K562 (cell line): ENCODE results near the gene SLC35B1. TPM values are rescaled to one million over a fixed set of nuclear protein-coding genes. Genes with fewer than 3 reads are reported as not detected.

ENCODE experiments used
- CBX3 ChIP-seq, 2 experiments: IDR thresholded peaks; 1 replicate in 1 of 2; 2 replicates in 1 of 2; pipeline ENCODE4 v1.6.1; 2012; ENCODE audit warnings: inconsistent platforms in 2 of 2, low read length in 2 of 2, borderline replicate concordance in 1 of 2, control low read depth in 1 of 2
- CREB5 ChIP-seq: fragments of 250-450 bp; sonication (Bioruptor Pico); IDR thresholded peaks from 2 replicates; pipeline ENCODE4 v1.5.0; 2020; ENCODE audit warnings: mild to moderate bottlenecking
- GTF2A2 ChIP-seq: IDR thresholded peaks from 2 replicates; pipeline ENCODE4 v1.6.1; 2016; ENCODE audit warnings: mild to moderate bottlenecking, missing genetic modification characterization, missing compliant biosample characterization
- HDAC3 ChIP-seq: fragments of 450-650 bp; IDR thresholded peaks from 2 replicates; pipeline ENCODE4 v1.6.1; 2018; ENCODE audit warnings: borderline replicate concordance, mild to moderate bottlenecking, moderate library complexity; ENCODE audit not compliant: partially characterized antibody
- JUN ChIP-seq, 2 experiments: sonication (generic) in 1 of 2; formaldehyde crosslinking in 1 of 2; IDR thresholded peaks; 2 replicates each; pipeline versions ENCODE4 v1.6.1 to v1.8.0; 2012 to 2022; ENCODE audit warnings: borderline replicate concordance in 2 of 2, mild to moderate bottlenecking in 2 of 2, improper control_type of control experiment in 1 of 2, low read depth in 1 of 2, low read length in 1 of 2, missing genetic modification reagents in 1 of 2
- MBD1 ChIP-seq: fragments of 250-450 bp; sonication (Bioruptor Pico); IDR thresholded peaks from 2 replicates; pipeline ENCODE4 v1.8.0; 2022; ENCODE audit warnings: inconsistent platforms
- MCM2 ChIP-seq: fragments of 450-650 bp; IDR thresholded peaks from 2 replicates; pipeline ENCODE4 v1.6.1; 2017; ENCODE audit warnings: low read depth, mild to moderate bottlenecking
- MIER1 ChIP-seq: fragments of 450-650 bp; IDR thresholded peaks from 2 replicates; pipeline ENCODE4 v1.6.1; 2016; ENCODE audit warnings: antibody characterized with exemption, mild to moderate bottlenecking, low read depth
- MTA2 ChIP-seq: fragments of 450-650 bp; IDR thresholded peaks from 2 replicates; pipeline ENCODE4 v1.6.1; 2016; ENCODE audit warnings: low read depth
- POU5F1 ChIP-seq: fragments of 150-350 bp; IDR thresholded peaks from 2 replicates; pipeline ENCODE4 v1.6.1; 2014; ENCODE audit warnings: borderline replicate concordance, low read length, low read depth, mild to moderate bottlenecking; ENCODE audit not compliant: partially characterized antibody
- RBM25 ChIP-seq: fragments of 200-400 bp; formaldehyde crosslinking; IDR thresholded peaks from 2 replicates; pipeline ENCODE4 v1.6.1; 2018; ENCODE audit warnings: low read length, low read depth, moderate library complexity; ENCODE audit not compliant: severe bottlenecking
- RFX5 ChIP-seq: IDR thresholded peaks from 2 replicates; pipeline ENCODE4 v1.6.1; 2011; ENCODE audit warnings: low read depth, mild to moderate bottlenecking, improper control_type of control experiment, low read length
- SIX5 ChIP-seq, 2 experiments: IDR thresholded peaks; 2 replicates each; pipeline ENCODE4 v1.6.1; 2011; ENCODE audit warnings: low read length in 2 of 2, borderline replicate concordance in 1 of 2, low read depth in 1 of 2, mild to moderate bottlenecking in 1 of 2, moderate library complexity in 1 of 2; ENCODE audit not compliant: insufficient read depth in 1 of 2
- SMC3 ChIP-seq: conservative IDR thresholded peaks from 2 replicates; pipeline ENCODE4 v1.6.1; 2011; ENCODE audit warnings: low read depth, low read length, improper control_type of control experiment; ENCODE audit not compliant: insufficient read depth
- SRSF1 ChIP-seq: fragments of 200-400 bp; formaldehyde crosslinking; IDR thresholded peaks from 2 replicates; pipeline ENCODE4 v1.6.1; 2017; ENCODE audit warnings: mild to moderate bottlenecking, low read depth, low read length, moderate library complexity
- TARDBP ChIP-seq: fragments of 450-650 bp; IDR thresholded peaks from 2 replicates; pipeline ENCODE4 v1.6.1; 2016
- TFAM ChIP-seq: fragments of 250-450 bp; sonication (Bioruptor Pico); conservative IDR thresholded peaks from 2 replicates; pipeline ENCODE4 v1.5.0; 2021; ENCODE audit warnings: mild to moderate bottlenecking, moderate library complexity
- ZHX1 ChIP-seq: fragments of 150-350 bp; conservative IDR thresholded peaks from 2 replicates; pipeline ENCODE4 v1.6.1; 2014; ENCODE audit warnings: low read length
- ZNF282 ChIP-seq: sonication (generic); formaldehyde crosslinking; IDR thresholded peaks from 2 replicates; pipeline ENCODE4 v1.8.1; 2023; ENCODE audit warnings: missing genetic modification reagents
- ZNF324 ChIP-seq: fragments of 250-450 bp; sonication (Bioruptor Pico); IDR thresholded peaks from 2 replicates; pipeline ENCODE4 v1.4.0; 2020; ENCODE audit warnings: mild to moderate bottlenecking
- ZNF41 ChIP-seq: fragments of 250-450 bp; sonication (Bioruptor Pico); conservative IDR thresholded peaks from 2 replicates; pipeline ENCODE4 v1.4.0; 2020; ENCODE audit warnings: mild to moderate bottlenecking
- ZNF76 ChIP-seq: fragments of 250-450 bp; sonication (Bioruptor Pico); IDR thresholded peaks from 2 replicates; pipeline ENCODE4 v1.4.0; 2020; ENCODE audit warnings: mild to moderate bottlenecking, moderate library complexity, borderline replicate concordance
- polyA plus RNA-seq, 8 experiments: library from polyadenylated mRNA; depleted of rRNA in 4 of 8; stranded (reverse) in 5 of 8; unstranded in 3 of 8; fragments of >200 nt; fragmentation: Nextera tagmentation in 2 of 8; fragmentation: Illumina TruSeq in 1 of 8; extraction: Ambion mirVana in 2 of 8; extraction: Trizol in 1 of 8; gene quantifications; 2 replicates each; pipeline versions ENCODE4 v1.2.1 to v1.2.3, GENCODE V29; 2011 to 2014; ENCODE audit warnings: inconsistent platforms in 1 of 8, missing spikeins in 1 of 8
- total RNA-seq, 7 experiments: library from RNA; depleted of rRNA in 6 of 7; stranded (reverse); fragments of >200 nt in 6 of 7; fragmentation: Illumina TruSeq in 2 of 7; extraction: Trizol in 2 of 7; gene quantifications; 2 replicates each; pipeline versions ENCODE4 v1.2.1 to v1.2.3, GENCODE V29; 2011 to 2021; ENCODE audit warnings: low replicate concordance in 1 of 7
- TF ChIP-seq, protein P1 (sequence below): sonication (generic); formaldehyde crosslinking; IDR thresholded peaks from 2 replicates; pipeline ENCODE4 v1.8.1; 2023; ENCODE audit warnings: mild to moderate bottlenecking, missing genetic modification reagents, moderate library complexity

SLC35B1 gene
- total and polyA plus RNA-seq, 9 of the 15 experiments (the other 6 are each of a cell fraction or from before 2014, with no cell fraction given) = 51.4 to 87.9 (median 66.3) TPM

GRCh38 chr17:49742166-49742638 lies 34.4 kb upstream of the SLC35B1 start (continued):
- TF ChIP-seq ZNF41 (CRISPR knock-in tag) (no peak), TFAM (CRISPR knock-in tag) (no peak), CBX3 (IDR thresholded peaks at IDR 0.05; ENCODE audit: borderline replicate concordance in 1 of 2, low read length in 2 of 2) (no peak), ZHX1 (no peak), ZNF282 (CRISPR knock-in tag) (no peak), SRSF1 (no peak), GTF2A2 (tag) (no peak), SMC3 (no peak), RFX5 (no peak), MTA2 (no peak), ZNF324 (no peak), RBM25 (no peak), HDAC3 (no peak), JUN (IDR thresholded peaks at IDR 0.05; ENCODE audit: borderline replicate concordance, low read depth, low read length) (no peak), JUN (CRISPR knock-in tag; IDR thresholded peaks at IDR 0.05; ENCODE audit: borderline replicate concordance) (no peak), POU5F1 (no peak), ZNF76 (CRISPR knock-in tag) (no peak), MBD1 (CRISPR knock-in tag) (no peak), CREB5 (CRISPR knock-in tag) (no peak), MCM2 (no peak), SIX5 (IDR thresholded peaks at IDR 0.05; ENCODE audit: borderline replicate concordance in 1 of 2, insufficient read depth in 1 of 2, low read depth in 1 of 2, low read length in 2 of 2) (no peak), TARDBP (no peak), MIER1 (no peak)
- TF ChIP-seq, protein P1, sequence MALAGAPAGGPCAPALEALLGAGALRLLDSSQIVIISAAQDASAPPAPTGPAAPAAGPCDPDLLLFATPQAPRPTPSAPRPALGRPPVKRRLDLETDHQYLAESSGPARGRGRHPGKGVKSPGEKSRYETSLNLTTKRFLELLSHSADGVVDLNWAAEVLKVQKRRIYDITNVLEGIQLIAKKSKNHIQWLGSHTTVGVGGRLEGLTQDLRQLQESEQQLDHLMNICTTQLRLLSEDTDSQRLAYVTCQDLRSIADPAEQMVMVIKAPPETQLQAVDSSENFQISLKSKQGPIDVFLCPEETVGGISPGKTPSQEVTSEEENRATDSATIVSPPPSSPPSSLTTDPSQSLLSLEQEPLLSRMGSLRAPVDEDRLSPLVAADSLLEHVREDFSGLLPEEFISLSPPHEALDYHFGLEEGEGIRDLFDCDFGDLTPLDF = no peak
